ENCODE measurements around the gene UGT3A2. TPM values are rescaled to one million over a fixed set of nuclear protein-coding genes. Genes with fewer than 3 reads are reported as not detected.

The UGT3A2 gene
- total and polyA plus RNA-seq, 4 donors = 0.14 to 0.65 (median 0.18) TPM

GRCh38 chr5:36099748-36100147 is 33.1 kb upstream of the UGT3A2 start:
- Histone ChIP-seq H3K9me3 (ENCODE audit: control insufficient read depth in 4 of 4, low read length in 3 of 4) (no peaks in the 10 kb centered on the region), H3K4me1 (ENCODE audit: control insufficient read depth in 4 of 4, insufficient read depth in 4 of 4, low read length in 3 of 4) (peaks cover 0 to 11% (median 1%) of the 10 kb centered on the region in 4 donors), H3K9ac (ENCODE audit: low read depth in 1 of 2, low read length in 2 of 2) (no peak overlapping the region), H3K27me3 (ENCODE audit: control insufficient read depth in 4 of 4, insufficient read depth in 4 of 4, low read length in 3 of 4) (no peaks in the 10 kb centered on the region), H3K27ac (ENCODE audit: low read depth in 1 of 2, low read length in 2 of 2) (no peak overlapping the region), H3K4me3 (ENCODE audit: low read depth in 1 of 3, low read length in 3 of 3) (no peak overlapping the region), H3K36me3 (ENCODE audit: control insufficient read depth in 4 of 4, insufficient read depth in 3 of 4, low read depth in 1 of 4, low read length in 3 of 4) (peaks cover 2 to 7% (median 6%) of the 10 kb centered on the region in 4 donors)
- WGBS = 96% methylated on average over 3 of the region's 3 CpGs
- no peak for TF ChIP-seq RXRA (IDR thresholded peaks at IDR 0.05)
- TF ChIP-seq ZBTB33 (IDR thresholded peaks at IDR 0.05) = no peak
- no peak for TF ChIP-seq NR2F2 (IDR thresholded peaks at IDR 0.05)
- DNase-seq (ENCODE audit: low spot score) = no peak

- Histone ChIP-seq H3K36me3 (ENCODE audit: control insufficient read depth in 4 of 4, insufficient read depth in 3 of 4, low read depth in 1 of 4, low read length in 3 of 4) (no peaks in the 10 kb centered on the region), H3K4me1 (ENCODE audit: control insufficient read depth in 4 of 4, insufficient read depth in 4 of 4, low read length in 3 of 4) (peaks cover 0 to 11% (median 1%) of the 10 kb centered on the region in 4 donors), H3K27me3 (ENCODE audit: control insufficient read depth in 4 of 4, insufficient read depth in 4 of 4, low read length in 3 of 4) (no peaks in the 10 kb centered on the region), H3K27ac (ENCODE audit: low read depth in 1 of 2, low read length in 2 of 2) (no peak overlapping the region), H3K9me3 (ENCODE audit: control insufficient read depth in 4 of 4, low read length in 3 of 4) (no peaks in the 10 kb centered on the region), H3K9ac (ENCODE audit: low read depth in 1 of 2, low read length in 2 of 2) (no peak overlapping the region), H3K4me3 (ENCODE audit: low read depth in 1 of 3, low read length in 3 of 3) (no peak overlapping the region)
- DNase-seq (ENCODE audit: low spot score) = no peak
- TF ChIP-seq HNF4A (conservative IDR thresholded peaks at IDR 0.05) (no peak), YY1 (IDR thresholded peaks at IDR 0.05) (no peak), ZBTB33 (IDR thresholded peaks at IDR 0.05) (no peak), NR2F2 (IDR thresholded peaks at IDR 0.05) (no peak), REST (IDR thresholded peaks at IDR 0.05) (no peak), FOXA1 (IDR thresholded peaks at IDR 0.05) (no peak), FOXA2 (IDR thresholded peaks at IDR 0.05) (no peak), GABPA (IDR thresholded peaks at IDR 0.05 in 1 of 2, conservative IDR thresholded peaks at IDR 0.05 in 1 of 2) (no peak), EGR1 (IDR thresholded peaks at IDR 0.05; ENCODE audit: low read depth in 2 of 2) (no peak), HNF4G (IDR thresholded peaks at IDR 0.05) (no peak), CTCF (IDR thresholded peaks at IDR 0.05; ENCODE audit: low read depth, low read length, missing input control) (no peak), TAF1 (conservative IDR thresholded peaks at IDR 0.05) (no peak), RXRA (IDR thresholded peaks at IDR 0.05) (no peak), ATF3 (IDR thresholded peaks at IDR 0.05) (no peak), RAD21 (IDR thresholded peaks at IDR 0.05) (no peak), MAX (IDR thresholded peaks at IDR 0.05) (no peak), SP1 (IDR thresholded peaks at IDR 0.05) (no peak), JUND (IDR thresholded peaks at IDR 0.05) (no peak)
Observed at GRCh38 chr5:36096486-36096885, 29.8 kb upstream of the UGT3A2 start.
